Muscle of back (tissue), 11 donors: ENCODE data around the gene OR3A2. TPM values are rescaled to one million over a fixed set of nuclear protein-coding genes. Genes with fewer than 3 reads are reported as not detected.
"Not testable (repeated sequence)": the region's sequence is repeated elsewhere in the genome, so short reads cannot be mapped to it uniquely, and the experiment has no call there.

Experiments
- DNase-seq, 3 donors: peaks; one replicate each; pipeline versions ENCODE4 v3.0.0 to v3.0.0-alpha.2; 2013
- polyA plus RNA-seq, 10 donors: library from polyadenylated mRNA; unstranded; fragments of 120-200 nt; gene quantifications; one replicate each; pipeline ENCODE4 v1.2.1, GENCODE V29; 2013; ENCODE audit not compliant: insufficient read length in 10 of 10

The OR3A2 gene
- polyA plus RNA-seq, 10 donors, result 0.15 to 0.38 (median 0.27) TPM; not detected in 1

DNA sequence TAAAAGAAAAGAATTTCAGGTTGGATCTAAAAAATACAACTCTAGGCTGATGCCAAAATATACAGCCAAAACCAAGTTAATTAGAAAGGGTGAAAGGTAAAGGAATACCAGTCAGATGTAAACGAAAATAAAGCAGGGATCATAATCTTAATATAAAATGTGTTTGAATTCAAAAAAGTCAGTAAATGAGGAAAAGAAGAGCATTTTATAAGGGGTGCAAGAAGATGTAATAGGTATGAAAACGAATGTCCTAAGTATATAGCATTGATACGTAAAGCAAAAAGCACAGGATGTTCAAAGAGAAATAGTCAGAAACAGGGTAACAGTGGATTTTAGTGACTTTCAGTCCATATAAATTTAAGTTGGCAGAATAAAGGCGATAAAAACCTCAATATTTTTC lies 90.5 kb downstream of the OR3A2 start:
- no peak for DNase-seq

GRCh38 chr17:3293548-3293947 lies 92.6 kb downstream of the OR3A2 start:
- not testable (repeated sequence) for DNase-seq

GRCh38 chr17:3282901-3283300 lies 103.2 kb downstream of the OR3A2 start:
- no peak for DNase-seq

- no peak for DNase-seq
Measured at GRCh38 chr17:3276126-3276525, 110.0 kb downstream of the OR3A2 start.

GRCh38 chr17:3271072-3271848 lies 114.8 kb downstream of the OR3A2 start:
- no peak for DNase-seq

DNA sequence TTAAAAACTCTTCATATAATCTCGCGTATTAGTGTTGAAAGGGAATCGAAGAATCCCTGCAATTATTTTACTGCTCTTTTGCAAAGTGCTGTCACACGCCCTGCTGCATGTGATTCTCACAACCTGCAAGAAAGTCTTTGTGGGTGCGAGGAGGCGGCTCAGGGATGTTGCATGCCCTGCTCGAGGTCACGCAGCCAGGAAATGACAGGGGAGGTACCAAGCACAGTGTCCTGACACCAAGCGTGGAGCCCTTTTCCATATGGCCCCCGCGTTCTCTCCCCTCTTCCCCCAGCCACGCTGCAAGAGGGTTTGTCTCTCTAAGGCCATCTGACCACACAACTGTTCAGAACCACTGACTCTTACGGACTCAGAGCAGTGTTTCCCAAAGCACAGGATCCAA lies 125.5 kb downstream of the OR3A2 start:
- no peak for DNase-seq

- no peak for DNase-seq
Measured at GRCh38 chr17:3260163-3260562, 125.9 kb downstream of the OR3A2 start.

DNA sequence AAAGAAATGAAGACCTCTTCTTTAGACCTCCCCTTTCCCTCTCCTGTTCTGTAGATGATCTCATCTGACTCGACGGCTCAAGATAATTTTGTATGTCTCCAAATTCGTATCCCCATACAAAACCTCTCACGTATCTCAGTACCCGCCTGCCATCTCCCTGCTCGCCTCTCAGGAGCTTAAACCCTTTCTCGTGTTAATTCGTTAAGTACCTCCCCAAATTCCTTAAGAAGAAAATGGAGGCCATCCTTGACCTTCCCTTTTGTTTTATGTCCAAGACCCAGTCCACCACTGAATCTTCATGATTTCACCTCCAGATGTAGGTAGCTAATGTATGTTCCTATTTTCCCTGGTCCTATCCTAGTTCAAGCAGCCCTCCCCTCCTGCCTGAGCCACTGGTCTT lies 129.5 kb downstream of the OR3A2 start:
- no peak for DNase-seq

- DNase-seq, result not testable (repeated sequence)
Measured at GRCh38 chr17:3249013-3249412, 137.1 kb downstream of the OR3A2 start.

GRCh38 chr17:3244841-3245240 lies 141.3 kb downstream of the OR3A2 start:
- DNase-seq, result not testable (repeated sequence)

DNA sequence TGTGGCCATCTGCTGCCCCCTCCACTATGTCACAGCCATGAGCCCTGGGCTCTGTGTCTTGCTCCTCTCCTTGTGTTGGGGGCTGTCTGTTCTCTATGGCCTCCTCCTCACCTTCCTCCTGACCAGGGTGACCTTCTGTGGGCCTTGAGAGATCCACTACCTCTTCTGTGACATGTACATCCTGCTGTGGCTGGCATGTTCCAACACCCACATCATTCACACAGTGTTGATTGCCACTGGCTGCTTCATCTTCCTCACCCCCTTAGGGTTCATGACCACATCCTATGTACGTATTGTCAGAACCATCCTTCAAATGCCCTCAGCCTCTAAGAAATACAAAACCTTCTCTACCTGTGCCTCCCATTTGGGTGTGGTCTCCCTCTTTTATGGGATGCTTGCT lies 145.1 kb downstream of the OR3A2 start:
- not testable (repeated sequence) for DNase-seq

DNA sequence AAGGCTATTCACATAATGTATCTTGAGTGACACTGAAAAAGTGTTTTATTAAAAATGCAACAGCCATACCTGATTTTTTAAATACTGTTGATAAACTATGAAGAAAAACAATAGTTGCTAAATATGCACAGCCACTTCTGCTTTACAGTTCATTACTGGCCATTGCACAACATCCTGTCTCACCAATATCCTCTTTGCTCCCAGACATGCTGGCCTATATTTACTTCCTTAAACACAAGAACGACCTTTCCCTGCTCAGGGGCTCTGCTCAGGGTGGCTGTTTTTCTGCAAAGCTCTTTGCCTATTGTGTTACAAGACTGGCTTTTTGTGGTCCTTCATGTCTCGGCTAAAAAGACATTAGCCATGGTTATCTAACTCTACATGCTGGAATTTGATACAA lies 147.4 kb downstream of the OR3A2 start:
- DNase-seq, result peak in 1 of 3 donors; percentile 2

GRCh38 chr17:3232300-3232699 lies 153.8 kb downstream of the OR3A2 start:
- not testable (repeated sequence) for DNase-seq

Other genes with a start within 250 kb of the OR3A2 start
- gene OR1A2, start 188.8 kb downstream of the OR3A2 start, polyA plus RNA-seq, result not detected
- gene OR1A1, start 178.6 kb downstream of the OR3A2 start, polyA plus RNA-seq, result under 1 TPM in 1 of 10 donors, not detected in 9; 0.06 TPM
- under 1 TPM in 2 of 10 donors, not detected in 8; 0.12 TPM for gene OR3A1, start 87.9 kb downstream of the OR3A2 start, polyA plus RNA-seq
- gene OR1E1, start 12.1 kb upstream of the OR3A2 start, polyA plus RNA-seq, result under 1 TPM in 2 of 10 donors, not detected in 8; 0.15 to 0.16 TPM
- under 1 TPM in 5 of 10 donors, not detected in 5; 0.04 to 0.17 (median 0.12) TPM for gene OR3A3, start 25.1 kb upstream of the OR3A2 start, polyA plus RNA-seq
- gene OR1E2, start 47.5 kb upstream of the OR3A2 start, polyA plus RNA-seq, result not detected
- 1 to 10 TPM in 1 of 10 donors, under 1 TPM in 8, not detected in 1; 0.08 to 1.2 (median 0.63) TPM for gene SPATA22, start 85.5 kb upstream of the OR3A2 start, polyA plus RNA-seq
- gene ASPA, start 89.7 kb upstream of the OR3A2 start, polyA plus RNA-seq, result 1 to 10 TPM; 2.6 to 6.7 (median 4.1) TPM
- 1 to 10 TPM; 1.0 to 2.3 (median 1.5) TPM for gene TRPV3, start 171.5 kb upstream of the OR3A2 start, polyA plus RNA-seq
- gene TRPV1, start 223.1 kb upstream of the OR3A2 start, polyA plus RNA-seq, result 1 to 10 TPM; 3.2 to 8.8 (median 4.8) TPM
- gene SHPK, start 249.9 kb upstream of the OR3A2 start, polyA plus RNA-seq, result 10 to 100 TPM in 1 of 10 donors, 1 to 10 TPM in 9; 4.6 to 10.7 (median 7.3) TPM